Esophagus squamous epithelium (tissue), 4 donors: Measurements from ENCODE around the gene COL1A1.

Source experiments
- CTCF ChIP-seq, 6 experiments: fragments of 450-650 bp in 4 of 6; fragments of 200-600 bp in 2 of 6; sonication (generic) in 2 of 6; IDR thresholded peaks; one replicate each; pipeline ENCODE4 v1.5.1; 2016 to 2019; ENCODE audit warnings: antibody characterized with exemption in 6 of 6, mild to moderate bottlenecking in 4 of 6, moderate library complexity in 4 of 6
- POLR2A ChIP-seq, 4 donors: fragments of 450-650 bp; IDR thresholded peaks; one replicate each; pipeline ENCODE4 v1.6.1; 2017; ENCODE audit warnings: antibody characterized with exemption in 4 of 4, mild to moderate bottlenecking in 4 of 4, moderate library complexity in 3 of 4

- TF ChIP-seq CTCF (IDR thresholded peaks at IDR 0.05), result peak in 4 of 6 experiments; percentile 27 to 49 (median 45)
- TF ChIP-seq POLR2A (IDR thresholded peaks at IDR 0.05), result no peak
Observed at GRCh38 chr17:50177983-50178834, 23.2 kb downstream of the COL1A1 start.
